Islet precursor cell (in vitro differentiated cells): ENCODE data around the gene ALOX5AP.
"Not testable (repeated sequence)": the region's sequence is repeated elsewhere in the genome, so short reads cannot be mapped to it uniquely, and the experiment has no call there.

Experiments
- DNase-seq: peaks from one replicate; pipeline ENCODE4 v3.0.0-alpha.2; 2018

Gene ALOX5AP

GRCh38 chr13:30738526-30739236, 3.3 kb downstream of the ALOX5AP start:
- DNase-seq: no peak

GRCh38 chr13:30739237-30739528, 3.8 kb downstream of the ALOX5AP start:
- DNase-seq: no peak

DNA sequence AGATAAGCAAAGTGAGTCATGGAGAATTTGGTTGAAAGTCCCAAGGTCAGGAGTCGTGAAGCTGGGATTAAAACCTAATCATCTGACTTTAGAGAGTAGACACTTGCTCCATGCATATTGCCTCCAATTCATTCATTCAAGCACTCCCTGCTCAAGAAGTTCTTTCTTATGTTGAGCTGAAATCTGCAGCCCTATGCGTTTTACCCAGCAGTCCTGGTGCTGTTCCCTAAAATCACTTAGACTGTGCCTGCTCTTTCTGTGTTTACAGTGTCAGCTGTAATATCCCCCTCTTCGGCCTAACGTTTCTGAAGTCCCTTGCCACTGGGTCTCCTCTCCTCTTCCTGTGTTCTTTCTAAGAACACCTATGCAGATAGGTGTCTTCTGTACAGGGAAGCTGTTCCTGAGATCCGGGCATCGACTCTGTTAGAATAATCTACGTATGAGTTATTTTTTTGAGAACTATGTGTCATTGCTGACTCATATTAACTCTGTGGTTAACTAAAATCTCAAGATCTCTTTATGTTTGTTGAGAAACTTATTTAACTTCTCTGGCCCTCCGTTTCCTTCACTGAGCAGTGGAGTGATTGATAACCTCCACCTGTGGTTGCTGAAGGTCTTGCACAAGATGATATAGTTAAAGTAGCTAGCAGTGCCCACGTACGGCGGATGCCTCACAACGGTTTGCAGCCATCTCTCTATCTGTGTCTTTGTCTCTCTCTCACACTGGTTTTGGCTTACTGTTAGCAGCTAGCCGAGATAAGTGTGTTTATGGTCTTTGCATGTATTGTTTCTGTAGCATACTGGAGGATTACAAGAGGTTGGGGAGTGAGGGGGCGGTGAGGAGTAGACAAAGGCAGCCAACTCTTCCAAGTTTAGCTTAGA, 4.7 kb downstream of the ALOX5AP start:
- DNase-seq: no peak

- DNase-seq: no peak
Observed at GRCh38 chr13:30742901-30743300, 7.6 kb downstream of the ALOX5AP start.

GRCh38 chr13:30743319-30744055, 8.1 kb downstream of the ALOX5AP start:
- peak; percentile 97 for DNase-seq

GRCh38 chr13:30744056-30744680, 8.8 kb downstream of the ALOX5AP start:
- peak; percentile 85 for DNase-seq

- no peak for DNase-seq
Observed at GRCh38 chr13:30744681-30745077, 9.3 kb downstream of the ALOX5AP start.

DNA sequence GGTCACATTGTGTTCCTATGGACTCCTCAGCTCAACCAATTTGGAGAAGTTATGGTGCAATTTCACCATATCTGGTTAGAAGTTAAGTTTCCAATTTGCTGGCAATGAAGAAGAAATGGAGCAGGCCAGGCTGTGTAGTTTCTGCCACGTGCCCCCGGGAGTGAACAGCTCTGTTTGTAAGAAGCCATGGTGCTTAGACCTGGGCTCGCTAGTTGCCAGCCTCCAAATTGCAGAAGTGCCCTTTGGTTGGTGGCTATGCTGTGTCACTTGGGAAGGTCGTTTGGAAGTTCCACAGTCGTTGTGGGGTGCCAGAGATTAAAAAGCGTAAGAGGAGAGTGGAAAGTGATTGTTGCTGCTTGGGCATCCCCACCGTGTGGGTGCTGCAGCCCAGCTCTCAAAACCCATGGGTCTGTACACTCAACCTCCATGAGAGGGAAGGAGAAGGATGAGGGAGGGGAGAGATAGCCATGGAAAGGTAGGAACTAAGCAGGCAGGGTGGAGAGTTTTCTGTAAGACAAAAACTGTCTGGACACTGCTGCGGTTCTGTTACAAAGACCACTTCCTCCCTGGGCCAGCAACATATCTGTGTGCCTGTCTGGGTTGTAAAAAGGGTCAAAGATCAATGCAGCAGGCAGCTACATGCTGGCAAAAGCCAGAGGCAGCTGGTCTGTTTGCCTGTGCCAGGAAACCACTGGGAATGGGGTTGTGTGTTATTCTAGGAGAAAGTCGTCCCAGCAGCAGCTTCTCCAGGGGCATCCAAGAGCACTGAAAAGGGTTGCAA, 10.8 kb downstream of the ALOX5AP start:
- peak; percentile 86 for DNase-seq

- DNase-seq: no peak
Observed at GRCh38 chr13:30746791-30747190, 11.4 kb downstream of the ALOX5AP start.

GRCh38 chr13:30747845-30748244, 12.5 kb downstream of the ALOX5AP start:
- not testable (repeated sequence) for DNase-seq

- DNase-seq: no peak
Observed at GRCh38 chr13:30748717-30749116, 13.4 kb downstream of the ALOX5AP start.

- no peak for DNase-seq
Observed at GRCh38 chr13:30750036-30750435, 14.7 kb downstream of the ALOX5AP start.

GRCh38 chr13:30751183-30751933, 16.0 kb downstream of the ALOX5AP start:
- no peak for DNase-seq

DNA sequence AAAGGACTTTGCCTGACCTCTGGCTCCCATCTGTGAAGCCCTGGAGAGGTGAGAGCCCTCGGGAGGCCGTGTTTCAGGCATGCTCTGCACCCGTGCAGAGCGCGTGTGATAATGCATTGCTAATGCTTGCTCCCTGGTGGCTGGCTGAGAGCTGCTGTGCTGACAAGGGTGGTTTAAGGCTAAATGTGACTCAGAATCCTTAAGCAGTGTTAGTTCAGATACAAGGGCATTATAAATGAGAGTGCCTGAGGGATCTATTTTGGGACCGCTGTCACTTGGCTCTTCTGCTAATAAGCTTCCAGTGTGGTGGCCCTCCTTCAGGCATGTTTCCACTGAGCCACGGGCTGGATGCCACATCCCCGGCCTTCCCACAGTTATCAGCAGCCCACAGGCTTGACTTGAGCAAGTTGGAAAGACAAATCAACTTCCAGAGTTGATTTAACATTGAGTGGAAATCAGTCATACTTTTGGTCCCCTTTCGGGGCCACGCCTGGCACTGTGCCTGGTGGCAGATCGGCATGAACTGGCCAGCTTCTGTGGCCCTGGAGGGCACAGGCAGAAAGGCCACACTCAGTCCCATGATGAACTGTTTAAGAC, 17.0 kb downstream of the ALOX5AP start:
- no peak for DNase-seq

- no peak for DNase-seq
Observed at GRCh38 chr13:30753030-30753616, 17.8 kb downstream of the ALOX5AP start.

DNA sequence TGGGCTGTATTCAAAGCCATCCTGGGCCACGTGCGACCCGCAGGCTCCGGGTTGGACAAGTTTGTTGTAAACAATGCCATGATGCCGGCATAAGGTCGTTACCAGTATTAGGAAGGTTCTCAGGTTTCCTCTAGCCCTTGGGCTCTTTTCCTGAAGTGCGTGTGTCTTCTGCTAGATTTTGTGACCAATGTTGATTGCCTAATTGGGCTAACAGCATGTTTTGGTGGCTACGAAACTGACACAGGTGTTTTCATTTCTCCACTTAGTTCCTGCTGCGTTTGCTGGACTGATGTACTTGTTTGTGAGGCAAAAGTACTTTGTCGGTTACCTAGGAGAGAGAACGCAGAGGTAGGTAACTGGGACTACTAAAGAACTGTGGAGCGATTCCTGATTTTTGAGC, 20.3 kb downstream of the ALOX5AP start:
- no peak for DNase-seq

- DNase-seq: no peak
Observed at GRCh38 chr13:30757026-30757742, 21.8 kb downstream of the ALOX5AP start.

GRCh38 chr13:30759748-30760147, 24.4 kb downstream of the ALOX5AP start:
- no peak for DNase-seq

DNA sequence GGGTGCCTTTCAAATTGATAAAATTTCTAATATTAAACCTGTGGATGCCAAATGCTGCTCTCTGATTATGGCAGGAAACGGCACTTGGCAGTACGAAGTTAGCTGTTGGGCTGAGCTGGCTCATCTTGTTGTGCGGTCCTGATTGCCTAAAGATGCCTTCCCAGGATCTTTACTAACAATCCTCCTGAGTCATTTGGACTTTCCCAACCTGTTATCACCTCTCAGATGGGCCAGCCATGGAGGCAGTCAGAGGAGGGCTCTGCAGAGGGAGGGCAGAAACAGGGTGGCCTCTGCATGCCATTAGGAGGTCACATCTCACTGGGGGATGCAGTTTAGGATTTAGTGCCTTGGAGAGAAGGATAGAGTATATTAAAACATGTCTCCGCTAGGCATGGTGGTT, 27.3 kb downstream of the ALOX5AP start:
- no peak for DNase-seq

GRCh38 chr13:30763786-30764413, 28.6 kb downstream of the ALOX5AP start:
- no peak for DNase-seq
